Lower leg skin (tissue), 3 donors: ENCODE data around the gene MED19.

Source experiments
- CTCF ChIP-seq, 3 donors: fragments of 450-650 bp; IDR thresholded peaks; one replicate each; pipeline ENCODE4 v1.5.1; 2016; ENCODE audit warnings: antibody characterized with exemption in 3 of 3, mild to moderate bottlenecking in 3 of 3, moderate library complexity in 2 of 3
- POLR2A ChIP-seq, 2 donors: fragments of 450-650 bp; IDR thresholded peaks; one replicate each; pipeline ENCODE4 v1.6.1; 2016 to 2017; ENCODE audit warnings: antibody characterized with exemption in 2 of 2, mild to moderate bottlenecking in 1 of 2, moderate library complexity in 1 of 2

GRCh38 chr11:57656885-57657193 is 55.2 kb downstream of the MED19 start:
- TF ChIP-seq CTCF (IDR thresholded peaks at IDR 0.05) (no peak), POLR2A (IDR thresholded peaks at IDR 0.05) (no peak)
